HEK293T (cell line): ENCODE results near the gene TMEM186.

ENCODE experiments used
- CTCF ChIA-PET: fragments of 350-600 bp; formaldehyde crosslinking; extraction: SDS; loops from one replicate; lab custom pipeline; 2021; ENCODE audit warnings: antibody characterized with exemption, inconsistent platforms; lab: Yijun Ruan, JAX
- POLR2A ChIA-PET: fragments of 350-600 bp; formaldehyde crosslinking; extraction: SDS; loops from one replicate; lab custom pipeline; 2020; ENCODE audit warnings: antibody characterized with exemption, inconsistent platforms; lab: Yijun Ruan, JAX
- DNase-seq: peaks from one replicate; pipeline ENCODE4 v3.0.0; 2012; ENCODE audit warnings: mixed read lengths; ENCODE audit errors: extremely low spot score
- ARNT ChIP-seq: fragments of 450-650 bp; IDR thresholded peaks from 2 replicates; pipeline ENCODE4 v1.6.1; 2017; ENCODE audit warnings: mild to moderate bottlenecking
- BHLHE40 ChIP-seq: fragments of 450-650 bp; IDR thresholded peaks from 2 replicates; pipeline ENCODE4 v1.6.1; 2016; ENCODE audit warnings: mild to moderate bottlenecking, moderate library complexity, borderline replicate concordance
- CTBP1 ChIP-seq: fragments of 450-650 bp; IDR thresholded peaks from 2 replicates; pipeline ENCODE4 v1.6.1; 2016; ENCODE audit warnings: borderline replicate concordance
- ELF4 ChIP-seq: fragments of 450-650 bp; IDR thresholded peaks from 2 replicates; pipeline ENCODE4 v1.6.1; 2017; ENCODE audit warnings: antibody characterized with exemption
- FOXA1 ChIP-seq: fragments of 450-650 bp; IDR thresholded peaks from 2 replicates; pipeline ENCODE4 v1.6.1; 2016; ENCODE audit warnings: mild to moderate bottlenecking
- FOXK2 ChIP-seq: fragments of 450-650 bp; IDR thresholded peaks from 2 replicates; pipeline ENCODE4 v1.6.1; 2016; ENCODE audit warnings: mild to moderate bottlenecking
- FOXM1 ChIP-seq: fragments of 450-650 bp; IDR thresholded peaks from 2 replicates; pipeline ENCODE4 v1.6.1; 2017; ENCODE audit warnings: mild to moderate bottlenecking, borderline replicate concordance
- HDGF ChIP-seq: fragments of 450-650 bp; IDR thresholded peaks from 2 replicates; pipeline ENCODE4 v1.6.1; 2017; ENCODE audit warnings: antibody characterized with exemption, borderline replicate concordance
- L3MBTL2 ChIP-seq: fragments of 450-650 bp; conservative IDR thresholded peaks from 2 replicates; pipeline ENCODE4 v1.6.1; 2016; ENCODE audit warnings: mild to moderate bottlenecking
- LEF1 ChIP-seq: fragments of 450-650 bp; IDR thresholded peaks from 2 replicates; pipeline ENCODE4 v1.6.1; 2017; ENCODE audit warnings: mild to moderate bottlenecking, borderline replicate concordance
- NFRKB ChIP-seq: fragments of 450-650 bp; IDR thresholded peaks from 2 replicates; pipeline ENCODE4 v1.6.1; 2016; ENCODE audit warnings: mild to moderate bottlenecking, moderate library complexity
- PKNOX1 ChIP-seq: fragments of 450-650 bp; IDR thresholded peaks from 2 replicates; pipeline ENCODE4 v1.6.1; 2016
- SP1 ChIP-seq: fragments of 450-650 bp; IDR thresholded peaks from 2 replicates; pipeline ENCODE4 v1.6.1; 2017
- SUZ12 ChIP-seq: fragments of 450-650 bp; IDR thresholded peaks from 2 replicates; pipeline ENCODE4 v1.6.1; 2016; ENCODE audit warnings: mild to moderate bottlenecking
- TARDBP ChIP-seq: fragments of 450-650 bp; IDR thresholded peaks from 2 replicates; pipeline ENCODE4 v1.6.1; 2016
- ZNF384 ChIP-seq: fragments of 450-650 bp; IDR thresholded peaks from 2 replicates; pipeline ENCODE4 v1.6.1; 2016

TMEM186 gene

GRCh38 chr16:8776129-8776584 is 21.3 kb downstream of the TMEM186 start:
- no peak for DNase-seq
- TF ChIP-seq SP1: no peak
- TF ChIP-seq SUZ12: no peak
- no peak for TF ChIP-seq FOXM1
- no peak for TF ChIP-seq PKNOX1
- no peak for TF ChIP-seq CTBP1
- CTCF ChIA-PET: no interaction called here
- POLR2A ChIA-PET: no interaction called here

DNA sequence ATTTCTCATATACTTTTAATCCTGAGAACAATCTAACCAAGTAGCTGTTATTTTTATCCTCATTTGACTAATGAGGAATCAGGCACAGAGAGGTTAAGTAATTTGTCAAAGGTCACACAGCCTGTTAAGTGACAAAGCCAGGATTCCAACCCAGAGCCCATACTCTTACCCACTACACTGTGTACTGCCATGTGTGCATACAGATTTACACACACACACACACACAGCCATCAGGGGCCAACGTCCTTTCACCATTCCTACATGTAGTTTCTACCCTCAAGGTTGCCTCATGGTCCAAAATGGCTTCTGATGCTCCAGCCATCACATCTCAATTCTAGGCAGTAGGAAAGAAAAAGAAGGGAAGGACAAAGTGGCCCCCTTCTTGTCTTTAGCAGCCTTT is 22.1 kb downstream of the TMEM186 start:
- POLR2A ChIA-PET: no interaction called here
- TF ChIP-seq NFRKB (no peak), SP1 (no peak), L3MBTL2 (no peak), BHLHE40 (no peak), ZNF384 (no peak), FOXK2 (no peak), PKNOX1 (no peak), LEF1 (no peak), SUZ12 (no peak), ELF4 (no peak), HDGF (no peak), CTBP1 (no peak), ARNT (no peak), FOXA1 (no peak)
- DNase-seq: no peak
- CTCF ChIA-PET: no interaction called here

DNA sequence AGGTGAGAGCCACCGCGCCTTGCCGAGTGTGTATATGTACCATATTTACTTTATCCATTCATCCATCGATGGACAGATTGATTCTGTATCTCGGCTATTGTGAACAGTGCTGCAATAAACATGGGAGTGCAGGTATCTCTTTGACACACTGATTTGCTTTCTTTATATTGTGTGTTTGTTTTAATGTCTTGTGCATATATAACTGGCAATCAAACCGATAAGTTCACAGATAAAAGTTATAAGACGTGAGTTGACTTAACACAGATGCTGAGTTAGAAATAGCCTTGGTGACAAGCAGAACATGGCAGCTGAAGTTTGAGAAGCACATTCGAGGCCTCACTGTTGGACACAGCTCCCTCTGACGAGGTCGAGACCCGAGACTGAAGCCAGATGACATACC is 23.2 kb downstream of the TMEM186 start:
- CTCF ChIA-PET: no interaction called here

GRCh38 chr16:8773537-8773936 is 23.9 kb downstream of the TMEM186 start:
- TF ChIP-seq SUZ12 (no peak), FOXM1 (no peak), FOXA1 (no peak), HDGF (no peak), CTBP1 (no peak), TARDBP (no peak)
- POLR2A ChIA-PET: no interaction called here

More for the DNA sequence above, 23.2 kb downstream of the TMEM186 start:
- TF ChIP-seq SUZ12: no peak
- TF ChIP-seq SP1: no peak
- TF ChIP-seq FOXA1: no peak
- TF ChIP-seq L3MBTL2: no peak
- no peak for TF ChIP-seq ZNF384
- TF ChIP-seq CTBP1: no peak
- TF ChIP-seq BHLHE40: no peak
- no peak for TF ChIP-seq LEF1
- no peak for TF ChIP-seq TARDBP
- no peak for TF ChIP-seq ARNT
- no peak for TF ChIP-seq PKNOX1
- no peak for TF ChIP-seq FOXM1
- no peak for TF ChIP-seq FOXK2
- no peak for TF ChIP-seq ELF4
- TF ChIP-seq HDGF: no peak
- TF ChIP-seq NFRKB: no peak
- POLR2A ChIA-PET: no interaction called here
- DNase-seq: no peak

GRCh38 chr16:8768692-8769091 is 28.7 kb downstream of the TMEM186 start:
- DNase-seq: no peak
- POLR2A ChIA-PET: no interaction called here
- CTCF ChIA-PET: no interaction called here
- TF ChIP-seq LEF1: no peak
- no peak for TF ChIP-seq ARNT
- TF ChIP-seq L3MBTL2: no peak

More at GRCh38 chr16:8773537-8773936, 23.9 kb downstream of the TMEM186 start:
- DNase-seq: no peak
- CTCF ChIA-PET: no interaction called here

DNA sequence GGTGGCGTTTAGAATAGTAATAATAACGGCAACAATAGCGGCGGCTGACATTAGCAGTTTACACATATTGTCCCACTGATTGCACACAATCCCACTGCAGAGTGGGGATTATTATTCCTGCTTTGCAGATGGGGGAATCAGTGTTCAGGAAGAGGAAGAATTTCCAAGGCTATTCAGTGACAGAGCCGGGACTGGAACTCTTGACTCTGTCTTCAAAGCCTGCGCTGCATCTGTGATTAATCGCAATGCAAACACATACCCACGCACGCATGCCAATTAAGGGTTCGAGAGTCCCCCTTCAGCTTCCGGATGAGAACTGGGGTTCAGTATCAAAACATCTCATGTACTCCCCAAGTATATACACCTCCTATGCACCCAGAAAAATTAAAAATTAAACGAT is 29.2 kb downstream of the TMEM186 start:
- CTCF ChIA-PET: no interaction called here
- no peak for TF ChIP-seq ARNT
- TF ChIP-seq SUZ12: no peak
- TF ChIP-seq TARDBP: no peak
- no peak for DNase-seq
- POLR2A ChIA-PET: no interaction called here

DNA sequence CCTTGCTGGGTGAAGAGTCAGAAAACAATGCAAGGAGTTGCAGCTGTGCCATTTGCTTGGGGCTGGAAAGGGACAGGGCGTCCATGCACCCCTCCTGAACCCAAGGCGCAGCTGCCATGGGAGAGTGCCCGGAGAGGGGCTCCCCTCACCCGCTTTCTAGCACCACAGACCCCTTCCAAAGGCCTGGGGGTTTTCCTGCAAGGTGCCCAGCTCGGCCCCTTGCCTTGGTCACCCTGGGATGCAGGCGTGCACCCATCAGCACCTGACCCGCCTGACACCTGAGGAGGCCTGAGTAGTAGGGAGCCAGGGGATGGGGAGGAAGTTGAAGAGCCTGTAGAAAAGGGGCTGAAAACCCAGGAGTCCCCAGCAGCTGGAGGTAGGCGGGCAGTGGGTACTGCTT is 30.3 kb downstream of the TMEM186 start:
- POLR2A ChIA-PET: no interaction called here
- TF ChIP-seq SUZ12 (no peak), ZNF384 (no peak)
- CTCF ChIA-PET: no interaction called here
- DNase-seq: no peak
